BLaER1 (cell line): Measurements from ENCODE around the gene CHD2.

ENCODE experiments used
- H3K27ac ChIP-seq: shearing (Covaris generic); formaldehyde crosslinking; 2 replicates; pipeline ENCODE4 v1.8.1; 2022
- H3K27me3 ChIP-seq: shearing (Covaris generic); formaldehyde crosslinking; 2 replicates; pipeline ENCODE4 v1.8.1; 2022
- H3K36me3 ChIP-seq: shearing (Covaris generic); formaldehyde crosslinking; 2 replicates; pipeline ENCODE4 v1.8.1; 2022
- H3K4me1 ChIP-seq: shearing (Covaris generic); formaldehyde crosslinking; 2 replicates; pipeline ENCODE4 v1.8.1; 2022
- H3K4me2 ChIP-seq: shearing (Covaris generic); formaldehyde crosslinking; 2 replicates; pipeline ENCODE4 v1.8.1; 2022
- H3K4me3 ChIP-seq: shearing (Covaris generic); formaldehyde crosslinking; 2 replicates; pipeline ENCODE4 v1.8.1; 2022
- H3K9ac ChIP-seq: shearing (Covaris generic); formaldehyde crosslinking; 2 replicates; pipeline ENCODE4 v1.8.1; 2022
- H3K9me3 ChIP-seq: shearing (Covaris generic); formaldehyde crosslinking; 2 replicates; pipeline ENCODE4 v1.8.1; 2022
- H4K20me1 ChIP-seq: shearing (Covaris generic); formaldehyde crosslinking; 2 replicates; pipeline ENCODE4 v1.8.1; 2022
- Cebpa-rat ChIP-seq: shearing (Covaris generic); IDR thresholded peaks from 2 replicates; pipeline ENCODE4 v1.8.1; 2022

CHD2 gene

GRCh38 chr15:93072411-93073394 is 172.6 kb downstream of the CHD2 start:
- Histone ChIP-seq H3K27me3 (no peaks in the 10 kb centered on the region), H3K36me3 (peaks cover 55% of the 10 kb centered on the region), H3K9ac (peak overlapping the region; percentile 62), H4K20me1 (peaks cover 100% of the 10 kb centered on the region), H3K9me3 (no peaks in the 10 kb centered on the region), H3K4me1 (peaks cover 88% of the 10 kb centered on the region), H3K4me3 (peak overlapping the region; percentile 74), H3K4me2 (peak overlapping the region; percentile 88), H3K27ac (peak overlapping the region; percentile 52)
- TF ChIP-seq Cebpa-rat = no peak

DNA sequence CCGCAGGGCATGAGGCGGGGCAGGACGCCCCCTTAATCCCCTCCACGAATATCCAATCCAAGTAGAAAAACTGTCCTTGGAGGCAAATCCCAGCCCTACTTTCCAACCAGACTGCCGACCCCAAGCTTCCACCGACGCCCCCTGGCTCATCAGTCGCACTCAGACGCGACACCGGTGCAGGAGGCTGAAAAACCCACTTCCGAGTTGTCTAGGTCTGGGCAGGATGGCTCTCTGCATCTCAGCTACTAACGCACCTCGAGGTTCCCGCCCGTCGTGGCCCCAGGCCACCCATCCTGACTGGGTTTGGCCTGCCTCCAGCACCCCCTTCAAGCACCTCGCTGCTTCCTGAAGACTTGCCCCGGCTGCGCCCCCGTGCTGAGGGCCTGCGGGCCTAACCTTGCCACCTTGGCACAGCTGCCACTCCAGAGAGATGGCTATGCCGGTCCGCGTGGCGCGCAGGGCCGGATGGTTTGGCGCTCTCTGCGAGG is 173.4 kb downstream of the CHD2 start:
- H3K27me3 ChIP-seq = no peaks in the 10 kb centered on the region
- peaks cover 88% of the 10 kb centered on the region for H3K4me1 ChIP-seq
- TF ChIP-seq Cebpa-rat = no peak
- H3K4me3 ChIP-seq = peak overlapping the region; percentile 74
- H3K4me2 ChIP-seq = peak overlapping the region; percentile 88
- H3K36me3 ChIP-seq = peaks cover 53% of the 10 kb centered on the region
- H3K27ac ChIP-seq = peak overlapping the region; percentile 52
- peaks cover 100% of the 10 kb centered on the region for H4K20me1 ChIP-seq
- peak overlapping the region; percentile 62 for H3K9ac ChIP-seq
- no peaks in the 10 kb centered on the region for H3K9me3 ChIP-seq

DNA sequence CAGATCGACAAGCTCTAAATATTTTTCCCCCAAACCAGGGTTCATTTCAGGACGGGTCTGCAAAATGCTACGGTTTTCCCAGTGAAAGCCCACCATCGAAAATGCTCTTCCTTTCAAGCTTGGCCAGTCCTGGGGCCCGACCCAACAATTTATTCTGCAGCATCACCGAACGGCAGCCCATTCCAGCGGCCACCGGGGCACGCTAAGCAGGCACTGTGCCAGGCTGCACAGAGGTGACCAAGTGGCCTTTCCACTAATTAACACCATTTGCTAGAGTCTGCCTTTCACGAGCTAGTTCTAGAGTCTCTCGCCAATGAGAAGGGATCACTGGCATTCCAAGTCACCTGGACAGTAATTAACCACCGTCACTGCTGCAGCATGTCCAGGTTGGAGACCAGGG is 174.5 kb downstream of the CHD2 start:
- Histone ChIP-seq H3K9me3 (no peaks in the 10 kb centered on the region), H3K27me3 (no peaks in the 10 kb centered on the region), H3K27ac (no peak overlapping the region), H3K4me1 (peaks cover 89% of the 10 kb centered on the region), H4K20me1 (peaks cover 100% of the 10 kb centered on the region), H3K4me2 (peak overlapping the region; percentile 88), H3K4me3 (no peak overlapping the region), H3K36me3 (peaks cover 51% of the 10 kb centered on the region), H3K9ac (peak overlapping the region; percentile 3; the same call in 1 of the 2 replicates)
- no peak for TF ChIP-seq Cebpa-rat

DNA sequence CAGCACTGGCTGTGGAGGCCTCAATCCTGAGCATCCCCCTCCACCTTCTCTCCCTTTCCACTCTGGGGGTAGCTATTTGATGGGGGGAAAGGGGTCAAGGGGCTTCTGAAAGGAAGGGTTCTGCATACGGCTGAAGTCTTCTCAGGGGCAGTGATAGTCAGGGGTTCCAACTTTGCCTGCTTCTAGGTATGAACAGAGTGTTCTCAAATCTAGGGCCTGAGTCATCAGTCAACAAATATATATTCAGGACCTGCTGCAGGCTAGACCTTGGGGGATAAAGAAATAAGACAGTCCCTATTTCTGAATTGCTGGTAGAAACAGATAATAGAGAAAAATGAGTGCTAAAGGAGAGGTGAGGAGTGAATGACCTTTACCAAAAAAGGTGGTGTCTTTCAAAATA is 176.1 kb downstream of the CHD2 start:
- no peak overlapping the region for H3K9ac ChIP-seq
- peaks cover 48% of the 10 kb centered on the region for H3K36me3 ChIP-seq
- H3K9me3 ChIP-seq = no peaks in the 10 kb centered on the region
- H3K4me3 ChIP-seq = no peak overlapping the region
- H4K20me1 ChIP-seq = peaks cover 100% of the 10 kb centered on the region
- no peaks in the 10 kb centered on the region for H3K27me3 ChIP-seq
- TF ChIP-seq Cebpa-rat = no peak
- H3K4me2 ChIP-seq = peak overlapping the region; percentile 88; the same call in 1 of the 2 replicates
- H3K4me1 ChIP-seq = peaks cover 80% of the 10 kb centered on the region
- H3K27ac ChIP-seq = no peak overlapping the region

DNA sequence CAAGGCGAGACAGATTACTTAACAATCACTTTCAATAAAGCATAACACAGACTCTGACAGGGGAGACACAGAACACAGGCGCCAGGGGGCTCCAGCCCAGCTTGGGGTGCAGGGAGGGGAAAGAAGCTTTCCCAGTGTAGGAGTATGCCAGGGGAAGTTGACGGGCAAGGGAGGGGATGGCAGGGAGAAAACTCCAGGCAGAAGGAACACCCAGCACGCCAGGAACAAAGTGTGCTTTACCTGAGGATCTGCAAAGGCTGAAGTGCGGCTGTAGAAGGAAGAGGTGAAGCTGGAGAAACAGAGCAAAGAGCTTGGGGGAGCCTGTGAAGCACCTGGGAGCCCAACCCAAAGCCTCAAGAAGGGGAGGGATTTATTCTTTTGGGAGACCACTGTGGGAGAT is 176.8 kb downstream of the CHD2 start:
- no peak overlapping the region for H3K4me3 ChIP-seq
- H3K9me3 ChIP-seq = no peaks in the 10 kb centered on the region
- H3K27ac ChIP-seq = no peak overlapping the region
- no peak for TF ChIP-seq Cebpa-rat
- H3K9ac ChIP-seq = no peak overlapping the region
- peaks cover 100% of the 10 kb centered on the region for H4K20me1 ChIP-seq
- H3K27me3 ChIP-seq = no peaks in the 10 kb centered on the region
- H3K36me3 ChIP-seq = peaks cover 47% of the 10 kb centered on the region
- H3K4me1 ChIP-seq = peaks cover 74% of the 10 kb centered on the region
- H3K4me2 ChIP-seq = peak overlapping the region; percentile 4; the same call in 1 of the 2 replicates
